HEK293 (cell line): ENCODE results near the gene COL17A1.

Experiments
- CTCF ChIA-PET: fragments of 350-600 bp; formaldehyde crosslinking; extraction: SDS; loops from one replicate; lab custom pipeline; 2021; ENCODE audit warnings: antibody characterized with exemption; lab: Yijun Ruan, JAX
- POLR2A ChIA-PET: fragments of 300-600 bp; formaldehyde crosslinking; extraction: SDS; loops from one replicate; lab custom pipeline; 2020; ENCODE audit warnings: antibody characterized with exemption, inconsistent platforms; lab: Yijun Ruan, JAX
- H3K27ac ChIP-seq: fragments of 200-500 bp; sonication (Bioruptor generic); 2 replicates; pipeline ENCODE4 v1.5.1; 2014; ENCODE audit warnings: low read depth, low read length, control low read depth, inconsistent platforms; ENCODE audit errors: extremely low read depth
- H3K36me3 ChIP-seq, 2 experiments: fragments of 200-500 bp in 1 of 2; sonication (Bioruptor generic) in 1 of 2; 1 replicate in 1 of 2; 2 replicates in 1 of 2; pipeline ENCODE4 v1.5.1; 2014 to 2017; ENCODE audit warnings: inconsistent platforms in 2 of 2, low read length in 2 of 2; ENCODE audit not compliant: control insufficient read depth in 2 of 2, insufficient read depth in 1 of 2
- H3K4me1 ChIP-seq: fragments of 200-500 bp; sonication (Bioruptor generic); 2 replicates; pipeline ENCODE4 v1.5.1; 2014; ENCODE audit warnings: mild to moderate bottlenecking, low read length, inconsistent platforms; ENCODE audit not compliant: control insufficient read depth, insufficient read depth
- H3K4me3 ChIP-seq: 2 replicates; pipeline ENCODE4 v1.5.1; 2011; ENCODE audit warnings: low read depth, mild to moderate bottlenecking, control low read depth, low read length, moderate library complexity
- H3K9me3 ChIP-seq: fragments of 200-500 bp; sonication (Bioruptor generic); 2 replicates; pipeline ENCODE4 v1.5.1; 2014; ENCODE audit warnings: low read depth, low read length, inconsistent platforms; ENCODE audit not compliant: control insufficient read depth, insufficient read depth
- SP3 ChIP-seq: fragments of 450-650 bp; formaldehyde crosslinking; IDR thresholded peaks from 2 replicates; pipeline ENCODE4 v1.5.1; 2016; ENCODE audit warnings: missing biosample characterization, missing genetic modification characterization
- WT1 ChIP-seq: fragments of 450-650 bp; formaldehyde crosslinking; IDR thresholded peaks from 2 replicates; pipeline ENCODE4 v1.5.1; 2016; ENCODE audit warnings: missing biosample characterization, missing genetic modification characterization
- ZBTB11 ChIP-seq: fragments of 450-650 bp; formaldehyde crosslinking; conservative IDR thresholded peaks from 2 replicates; pipeline ENCODE4 v1.5.1; 2016; ENCODE audit warnings: low read depth, missing biosample characterization, missing genetic modification characterization
- ZBTB17 ChIP-seq: fragments of 450-650 bp; formaldehyde crosslinking; IDR thresholded peaks from 2 replicates; pipeline ENCODE4 v1.5.1; 2016; ENCODE audit warnings: missing biosample characterization, missing genetic modification characterization
- ZBTB49 ChIP-seq: fragments of 450-650 bp; formaldehyde crosslinking; IDR thresholded peaks from 2 replicates; pipeline ENCODE4 v1.5.1; 2016; ENCODE audit warnings: missing biosample characterization, missing genetic modification characterization, low read depth
- ZNF10 ChIP-seq: fragments of 450-650 bp; formaldehyde crosslinking; IDR thresholded peaks from 2 replicates; pipeline ENCODE4 v1.5.1; 2017; ENCODE audit warnings: missing biosample characterization, missing genetic modification characterization
- ZNF121 ChIP-seq: fragments of 450-650 bp; formaldehyde crosslinking; IDR thresholded peaks from 2 replicates; pipeline ENCODE4 v1.5.1; 2016; ENCODE audit warnings: missing biosample characterization, missing genetic modification characterization
- ZNF133 ChIP-seq: fragments of 450-650 bp; formaldehyde crosslinking; IDR thresholded peaks from 2 replicates; pipeline ENCODE4 v1.5.1; 2016; ENCODE audit warnings: missing biosample characterization, missing genetic modification characterization
- ZNF211 ChIP-seq: fragments of 450-650 bp; formaldehyde crosslinking; IDR thresholded peaks from 2 replicates; pipeline ENCODE4 v1.5.1; 2016; ENCODE audit warnings: low read depth, missing biosample characterization, missing genetic modification characterization
- ZNF26 ChIP-seq: fragments of 450-650 bp; formaldehyde crosslinking; IDR thresholded peaks from 2 replicates; pipeline ENCODE4 v1.5.1; 2016; ENCODE audit warnings: missing biosample characterization, missing genetic modification characterization
- ZNF292 ChIP-seq: fragments of 450-650 bp; formaldehyde crosslinking; IDR thresholded peaks from 2 replicates; pipeline ENCODE4 v1.5.1; 2016; ENCODE audit warnings: low read depth, missing biosample characterization, missing genetic modification characterization, borderline replicate concordance
- ZNF37A ChIP-seq: fragments of 450-650 bp; IDR thresholded peaks from 2 replicates; pipeline ENCODE4 v1.5.1; 2018; ENCODE audit warnings: missing biosample characterization, missing genetic modification characterization
- ZNF48 ChIP-seq: fragments of 450-650 bp; formaldehyde crosslinking; IDR thresholded peaks from 2 replicates; pipeline ENCODE4 v1.5.1; 2016; ENCODE audit warnings: missing biosample characterization, missing genetic modification characterization
- ZNF571 ChIP-seq: fragments of 450-650 bp; formaldehyde crosslinking; IDR thresholded peaks from 2 replicates; pipeline ENCODE4 v1.5.0; 2017; ENCODE audit warnings: missing biosample characterization, missing genetic modification characterization
- ZNF776 ChIP-seq: fragments of 450-650 bp; formaldehyde crosslinking; IDR thresholded peaks from 2 replicates; pipeline ENCODE4 v1.5.0; 2017; ENCODE audit warnings: missing biosample characterization, missing genetic modification characterization, borderline replicate concordance
- ZNF785 ChIP-seq: fragments of 450-650 bp; formaldehyde crosslinking; IDR thresholded peaks from 2 replicates; pipeline ENCODE4 v1.5.1; 2016; ENCODE audit warnings: missing biosample characterization, missing genetic modification characterization
- ZNF830 ChIP-seq: fragments of 450-650 bp; IDR thresholded peaks from 2 replicates; pipeline ENCODE4 v1.5.0; 2018; ENCODE audit warnings: missing biosample characterization, missing genetic modification characterization, low read depth, mild to moderate bottlenecking, moderate library complexity
- ZSCAN5A ChIP-seq: fragments of 450-650 bp; formaldehyde crosslinking; IDR thresholded peaks from 2 replicates; pipeline ENCODE4 v1.5.1; 2016; ENCODE audit warnings: missing biosample characterization, missing genetic modification characterization

COL17A1 gene

GRCh38 chr10:104052431-104052830 is 33.2 kb downstream of the COL17A1 start:
- no peak overlapping the region for H3K27ac ChIP-seq
- no peaks in the 10 kb centered on the region for H3K36me3 ChIP-seq
- no peak for TF ChIP-seq ZNF37A (tag by site-specific recombination)
- no peak for TF ChIP-seq ZSCAN5A (tag by site-specific recombination)
- TF ChIP-seq SP3 (tag by site-specific recombination): no peak
- no peak for TF ChIP-seq ZNF776
- TF ChIP-seq, all 188 proteins: peak for 0
- H3K9me3 ChIP-seq: no peaks in the 10 kb centered on the region
- CTCF ChIA-PET: no interaction called here
- H3K4me1 ChIP-seq: no peaks in the 10 kb centered on the region
- POLR2A ChIA-PET: no interaction called here
- no peak overlapping the region for H3K4me3 ChIP-seq

GRCh38 chr10:104049504-104050250 is 36.0 kb downstream of the COL17A1 start:
- TF ChIP-seq ZNF785 (tag by site-specific recombination) (no peak), WT1 (no peak), ZNF133 (tag by site-specific recombination) (no peak), ZNF10 (tag by site-specific recombination) (no peak), ZNF292 (tag by site-specific recombination) (no peak), ZNF26 (tag by site-specific recombination) (no peak), ZBTB49 (tag by site-specific recombination) (no peak), ZNF571 (no peak), ZNF48 (tag by site-specific recombination) (no peak)
- CTCF ChIA-PET: no interaction called here

GRCh38 chr10:104046651-104047050 is 39.0 kb downstream of the COL17A1 start:
- ChIA-PET CTCF (interaction anchor here (0.6 to 1.1 kb wide), 2 partner anchors 56 to 307 kb away, joined by 3 read pairs; partner anchors contain the start of gene CFAP58), POLR2A (no interaction called here)
- H3K27ac ChIP-seq: no peak overlapping the region
- no peaks in the 10 kb centered on the region for H3K9me3 ChIP-seq
- TF ChIP-seq ZNF830 (tag by site-specific recombination) (no peak), ZBTB17 (tag by site-specific recombination) (no peak), ZNF121 (tag by site-specific recombination) (no peak), ZNF211 (tag by site-specific recombination) (no peak), ZBTB11 (tag by site-specific recombination) (no peak)
- no peaks in the 10 kb centered on the region for H3K4me1 ChIP-seq
- H3K4me3 ChIP-seq: no peak overlapping the region
- H3K36me3 ChIP-seq: no peaks in the 10 kb centered on the region

More at GRCh38 chr10:104049504-104050250, 36.0 kb downstream of the COL17A1 start:
- Histone ChIP-seq H3K4me1 (no peaks in the 10 kb centered on the region), H3K4me3 (no peak overlapping the region), H3K27ac (no peak overlapping the region), H3K9me3 (no peaks in the 10 kb centered on the region), H3K36me3 (no peaks in the 10 kb centered on the region)
- POLR2A ChIA-PET: no interaction called here
